DMS114 treated with DMSO at 0.1 percent for 48 hours (cell line): Measurements from ENCODE around the gene DMAC2.
A peak's percentile ranks its signal among the peaks of the same experiment; 100 is the strongest.
"Not testable (repeated sequence)": the region's sequence is repeated elsewhere in the genome, so short reads cannot be mapped to it uniquely, and the experiment has no call there.

Experiments used
- DNase-seq: peaks from one replicate; lab custom pipeline; 2025; ENCODE audit not compliant: unreplicated experiment; lab: John Stamatoyannopoulos, UW

The DMAC2 gene

DNA sequence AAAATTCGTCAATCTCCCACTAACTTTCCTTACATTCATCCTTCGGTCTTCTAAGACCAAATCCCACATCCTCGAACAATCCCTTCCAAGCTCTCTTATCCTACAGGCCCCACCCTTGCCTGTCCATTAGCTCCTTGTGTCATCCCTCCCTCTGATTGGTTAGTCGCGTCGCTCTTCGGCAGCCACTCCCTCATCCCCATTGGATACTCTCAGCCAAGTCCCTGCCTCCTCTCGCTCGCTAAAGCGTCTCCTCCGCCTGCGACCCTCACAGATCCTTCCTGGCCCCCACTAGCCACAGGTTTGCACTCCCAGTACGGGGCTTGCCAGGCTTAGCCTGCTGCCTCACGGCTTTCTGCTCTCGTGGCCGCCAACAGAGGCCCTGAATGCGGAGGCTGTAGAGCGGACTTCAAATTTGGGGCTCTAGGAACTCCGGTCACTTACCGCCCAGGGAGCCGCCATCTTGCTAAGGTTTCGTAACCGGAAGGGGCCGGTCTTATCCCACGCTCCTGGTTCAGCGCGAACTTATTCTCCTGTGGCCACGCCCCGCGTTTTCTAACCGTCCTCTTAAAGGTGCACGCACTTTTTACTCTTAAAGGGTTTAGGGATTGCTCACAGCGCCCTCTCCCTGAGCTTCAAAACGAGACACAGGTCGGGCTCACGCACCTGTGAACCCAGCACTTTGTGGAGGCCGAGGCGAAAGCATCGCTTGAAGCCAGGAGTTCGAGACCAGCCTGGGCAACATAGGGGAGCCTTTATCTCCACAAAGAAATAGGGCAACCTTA lies at the start of gene DMAC2:
Gene DMAC2, minus strand, starts transcription at position 472 of the 782 bp plus-strand sequence. Its CDS starts 13 bp downstream, at position 459.
- peak; percentile 98 for DNase-seq

DNA sequence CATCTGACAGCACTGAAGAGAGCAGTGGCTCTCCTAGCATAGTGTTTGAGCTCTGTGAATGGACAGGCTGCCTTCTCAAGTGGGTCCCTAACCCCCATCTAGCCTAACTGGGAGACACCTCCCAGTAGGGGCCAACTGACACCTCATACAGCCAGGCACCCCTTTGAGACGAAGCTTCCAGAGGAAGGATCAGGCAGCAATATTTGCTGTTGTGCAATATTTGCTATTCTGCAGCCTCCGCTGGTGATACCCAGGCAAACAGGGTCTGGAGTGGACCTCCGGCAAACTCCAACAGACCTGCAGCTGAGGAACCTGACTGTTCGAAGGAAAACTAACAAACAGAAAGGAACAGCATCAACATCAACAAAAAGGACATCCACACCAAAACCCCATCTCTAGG lies 47.2 kb upstream of the DMAC2 start:
- DNase-seq: not testable (repeated sequence)

- DNase-seq: no peak
These were observed 45.1 kb upstream of the DMAC2 start for GRCh38 chr19:41484822-41485221.

DNA sequence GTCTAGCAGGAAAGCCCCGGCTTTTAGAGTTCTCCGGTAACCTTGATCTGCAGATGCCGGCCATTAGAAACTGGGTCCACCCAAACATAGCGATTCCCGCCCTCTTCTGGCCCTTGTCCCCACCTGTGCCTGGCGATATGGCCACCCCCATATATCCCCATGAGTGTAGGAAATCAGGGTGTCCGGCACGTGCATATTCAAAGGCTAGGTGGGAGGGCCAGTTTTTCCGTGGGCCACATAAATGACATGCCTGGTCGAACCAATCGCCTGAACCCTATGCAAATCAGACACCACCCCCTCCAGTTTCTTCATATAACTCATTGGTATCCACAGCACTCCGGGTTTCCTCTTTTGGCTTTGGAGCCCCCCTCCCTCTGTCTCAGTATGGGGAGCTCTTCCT lies 40.6 kb upstream of the DMAC2 start:
- DNase-seq: no peak

GRCh38 chr19:41479757-41480191 lies 40.1 kb upstream of the DMAC2 start:
- no peak for DNase-seq

DNA sequence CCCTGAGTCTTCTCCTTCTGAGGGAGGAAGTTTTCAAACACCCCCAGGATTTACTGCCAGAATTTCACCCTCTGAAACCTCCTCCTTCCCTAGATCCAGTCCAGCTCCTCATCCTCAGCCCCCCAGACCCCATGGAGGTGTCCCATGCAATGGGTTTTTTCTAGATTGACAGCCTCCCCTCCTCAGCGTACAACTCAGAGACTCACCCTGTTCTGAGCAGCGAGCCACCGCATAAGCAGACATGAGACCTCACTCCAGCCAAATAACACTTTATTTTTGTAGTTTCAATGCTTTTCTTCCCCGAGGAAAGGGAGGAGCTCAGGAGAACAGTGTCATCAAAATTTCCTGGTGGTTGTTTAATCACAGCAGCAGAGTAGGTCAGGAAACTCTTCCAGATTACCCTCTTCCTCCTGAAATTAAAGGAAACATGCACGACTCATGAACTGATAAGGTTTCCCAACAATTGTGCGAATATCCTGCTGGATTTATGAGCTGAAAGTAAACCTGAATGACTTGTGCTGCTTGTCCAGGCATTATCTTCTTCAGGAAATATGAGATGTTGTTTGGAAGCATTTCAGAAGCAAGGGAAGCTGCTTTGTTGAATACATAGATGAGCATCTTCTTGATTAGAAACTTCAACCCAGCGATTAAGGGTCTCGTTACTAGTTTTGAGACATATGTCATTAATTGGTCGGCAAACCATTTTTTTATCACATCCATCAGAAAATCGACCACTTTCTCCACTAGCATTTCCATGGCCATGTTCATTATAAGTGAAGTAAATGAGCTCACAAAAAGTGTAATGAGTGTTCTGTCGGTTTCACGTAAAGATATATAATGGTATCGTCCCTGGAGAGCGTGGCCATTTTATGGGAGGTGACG lies 39.4 kb upstream of the DMAC2 start:
- no peak for DNase-seq

DNA sequence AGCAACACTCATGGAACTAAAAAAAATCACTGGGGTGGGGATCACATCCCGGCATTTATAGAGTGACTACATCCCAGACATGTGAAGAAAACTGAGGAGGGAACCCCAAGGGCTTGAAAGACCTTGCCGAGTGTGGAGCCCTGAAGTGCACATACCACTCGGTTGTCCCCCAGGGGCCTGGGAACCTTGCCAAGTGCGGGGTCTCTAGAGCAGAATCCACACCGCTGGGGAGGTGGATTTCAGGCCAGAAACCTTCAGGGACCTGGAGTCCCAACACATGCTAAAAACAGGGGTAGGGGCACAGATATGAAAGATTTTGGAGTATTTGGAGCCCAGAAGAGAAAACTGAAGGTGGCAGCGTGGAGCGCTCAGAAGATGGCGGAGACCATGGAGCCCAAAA lies 38.5 kb upstream of the DMAC2 start:
- no peak for DNase-seq

GRCh38 chr19:41476583-41476982 lies 36.9 kb upstream of the DMAC2 start:
- no peak for DNase-seq

DNA sequence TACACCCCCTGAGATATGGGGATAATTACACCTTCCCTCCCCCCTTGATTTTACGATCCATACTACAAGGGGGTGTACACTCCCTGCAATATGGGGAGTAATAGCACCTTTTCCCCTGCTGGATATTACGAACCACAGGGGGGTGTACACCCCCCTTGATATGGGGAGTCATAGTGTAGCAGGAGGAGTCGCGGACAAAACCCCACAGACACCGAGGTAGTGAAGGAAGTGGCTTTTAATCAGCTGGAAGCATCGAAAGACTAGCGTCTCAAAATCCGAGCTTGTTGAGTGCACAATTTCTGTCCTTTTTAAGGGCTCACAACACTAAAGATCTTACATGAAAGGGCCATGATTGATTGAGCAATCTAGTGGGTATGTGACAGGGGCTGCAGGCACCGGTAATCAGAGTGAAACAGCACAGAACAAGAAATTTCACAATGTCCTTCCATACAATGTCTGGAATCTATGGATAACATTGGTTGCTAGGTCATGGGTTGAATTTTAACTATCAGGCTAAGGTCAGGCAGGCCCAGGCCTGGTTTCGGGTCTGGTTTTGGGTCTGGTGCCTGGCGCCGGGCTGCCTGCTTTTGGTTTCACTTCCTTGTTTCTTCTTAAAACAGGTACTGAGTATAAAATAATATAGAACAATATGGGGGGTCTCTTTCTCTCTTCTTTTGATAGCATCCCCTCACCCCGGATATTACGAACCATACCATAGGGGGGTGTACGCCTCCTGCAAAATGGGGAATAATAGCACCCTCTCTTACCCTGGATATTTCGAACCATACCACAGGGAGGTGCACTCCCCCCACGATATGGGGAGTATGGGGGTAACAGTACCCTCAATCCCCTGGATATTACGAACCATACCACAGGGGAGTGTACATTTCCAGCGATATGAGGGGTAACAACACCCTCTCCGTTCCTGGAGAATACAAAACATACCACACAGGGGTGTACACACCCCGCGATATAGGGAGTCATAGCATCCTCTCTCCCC lies 23.8 kb upstream of the DMAC2 start:
- not testable (repeated sequence) for DNase-seq

GRCh38 chr19:41462497-41462896 lies 22.8 kb upstream of the DMAC2 start:
- DNase-seq: no peak

DNA sequence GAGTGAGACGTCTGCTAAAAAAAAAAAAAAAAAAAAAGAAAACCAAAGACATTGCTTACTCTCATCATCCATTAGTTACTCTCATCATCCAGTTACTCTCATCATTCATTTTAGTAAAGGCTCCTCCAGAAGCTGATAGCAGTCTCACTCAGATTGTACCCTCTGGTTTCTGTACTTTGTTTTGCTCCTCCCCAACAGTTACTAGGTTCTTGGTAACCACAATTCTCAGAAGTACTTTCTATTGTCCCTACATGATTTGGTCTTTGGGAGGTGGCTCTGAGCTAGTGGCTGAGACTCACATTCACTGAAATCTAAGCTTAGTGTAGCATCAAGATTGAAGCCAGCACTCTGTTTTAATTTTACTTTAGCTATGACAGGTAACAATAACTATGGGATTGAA lies 17.5 kb upstream of the DMAC2 start:
- no peak for DNase-seq

GRCh38 chr19:41456342-41456918 lies 16.7 kb upstream of the DMAC2 start:
- no peak for DNase-seq

DNA sequence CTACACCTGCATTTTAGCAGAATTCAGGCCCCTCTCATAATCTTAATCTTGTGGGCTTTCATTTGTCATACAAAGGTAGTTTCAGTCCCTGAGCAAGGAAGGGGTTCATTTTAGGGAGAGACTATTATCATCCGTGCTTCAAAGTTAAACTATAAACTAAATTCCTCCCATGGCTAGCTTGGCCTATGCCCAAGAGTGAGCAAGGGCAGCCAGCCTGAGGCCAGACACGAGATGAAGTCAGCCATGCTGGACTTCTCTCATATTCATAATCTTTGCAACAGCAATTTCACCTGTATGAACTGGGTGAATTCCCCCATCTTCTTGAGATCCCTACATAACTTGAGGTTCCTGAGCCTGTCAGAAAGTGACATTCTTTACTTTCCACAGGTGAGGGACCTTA lies 16.2 kb upstream of the DMAC2 start:
- DNase-seq: no peak

DNA sequence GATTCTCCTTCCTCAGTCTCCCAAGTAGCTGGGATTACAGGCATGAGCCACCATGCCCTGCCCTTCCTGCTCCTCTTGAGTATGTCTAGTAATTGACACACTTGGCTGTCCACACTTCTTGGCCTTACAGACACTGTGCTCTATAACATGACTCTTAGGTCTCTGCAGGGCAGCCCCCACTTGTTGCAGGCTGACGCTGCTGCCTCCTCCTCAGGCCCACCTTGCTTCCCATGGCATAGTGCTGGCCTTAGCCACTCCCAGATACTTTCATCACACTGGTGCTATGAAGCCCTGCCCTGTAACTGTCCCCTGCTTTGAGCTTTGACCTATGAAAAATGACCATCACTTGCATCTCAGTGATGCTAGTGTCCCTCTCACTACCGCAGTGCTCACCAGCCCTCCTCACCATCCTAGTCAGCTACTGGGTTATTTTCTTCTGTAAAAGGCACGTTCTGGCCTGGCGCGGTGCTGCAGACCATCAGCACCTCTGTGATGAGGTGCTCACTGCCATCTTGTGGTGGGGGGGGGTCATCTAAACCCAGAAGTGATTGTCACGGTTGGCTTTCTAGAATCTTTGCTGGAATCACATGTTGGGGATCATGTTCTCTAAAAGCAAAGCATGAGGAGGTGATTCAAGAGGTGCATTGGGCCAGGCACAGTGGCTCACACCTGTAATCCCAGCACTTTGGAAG lies 13.0 kb upstream of the DMAC2 start:
- DNase-seq: no peak

GRCh38 chr19:41449865-41450178 lies 10.1 kb upstream of the DMAC2 start:
- DNase-seq: no peak

- peak; percentile 74 for DNase-seq
These were observed 9.6 kb upstream of the DMAC2 start for GRCh38 chr19:41449079-41449864.

DNA sequence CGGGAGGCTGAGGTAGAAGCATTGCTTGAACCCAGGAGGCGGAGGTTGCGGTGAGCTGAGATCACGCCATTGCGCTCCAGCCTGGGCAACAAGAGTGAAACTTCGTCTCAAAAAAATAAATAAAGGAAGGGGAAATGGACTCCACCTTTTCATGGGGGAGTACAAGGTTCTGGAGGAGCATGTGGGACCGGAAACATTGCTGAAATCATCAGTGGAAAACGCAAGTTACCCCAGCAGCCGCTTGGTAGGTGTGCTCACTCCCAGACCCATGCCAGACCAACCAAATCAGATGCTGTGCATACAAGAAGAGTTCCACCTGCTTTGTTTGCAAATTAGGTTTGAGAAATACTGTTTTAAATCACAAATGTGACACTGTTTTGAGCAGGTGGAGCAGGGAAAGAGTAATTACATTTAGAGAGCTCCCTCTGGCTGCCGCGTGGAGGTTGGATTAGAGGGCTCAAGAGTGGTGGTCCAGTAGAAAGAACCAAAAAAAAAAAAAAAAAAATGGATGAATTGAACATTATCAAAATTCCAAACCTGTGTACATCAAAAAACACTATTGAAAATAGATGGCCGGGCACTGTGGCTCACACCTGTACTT lies 8.1 kb upstream of the DMAC2 start:
- no peak for DNase-seq

GRCh38 chr19:41445575-41445974 lies 5.9 kb upstream of the DMAC2 start:
- DNase-seq: no peak
